Measurements from ENCODE around the gene GABRB2.

The GABRB2 gene

GRCh38 chr5:161311965-161312364 lies 234.6 kb downstream of the GABRB2 start:
- H3K27ac ChIP-seq (ENCODE audit: low read depth, low read length, poor library complexity, severe bottlenecking): no peak overlapping the region
- H3K9ac ChIP-seq (ENCODE audit: low read length): no peak overlapping the region
- no peak overlapping the region for H2AFZ ChIP-seq (ENCODE audit: low read length)
- H3K79me2 ChIP-seq (ENCODE audit: insufficient read depth, low read length): no peaks in the 10 kb centered on the region
- H3K27me3 ChIP-seq (ENCODE audit: insufficient read depth, low read length): no peaks in the 10 kb centered on the region
- no peaks in the 10 kb centered on the region for H3K4me1 ChIP-seq (ENCODE audit: insufficient read depth, low read length, severe bottlenecking)
- no peaks in the 10 kb centered on the region for H4K20me1 ChIP-seq (ENCODE audit: insufficient read depth, low read length)
- H3K9me2 ChIP-seq (ENCODE audit: low read depth, low read length): no peaks in the 10 kb centered on the region
- no peaks in the 10 kb centered on the region for H3F3A ChIP-seq (ENCODE audit: insufficient read depth, low read length)
- H3K4me2 ChIP-seq (ENCODE audit: low read length): no peak overlapping the region
- TF ChIP-seq EZH2 (IDR thresholded peaks at IDR 0.05; ENCODE audit: borderline replicate concordance, low read length): no peak
- no peak for TF ChIP-seq CTCF (IDR thresholded peaks at IDR 0.05; ENCODE audit: low read length)
- H3K36me3 ChIP-seq (ENCODE audit: insufficient read depth, low read length): no peaks in the 10 kb centered on the region
- H3K9me3 ChIP-seq (ENCODE audit: low read length): no peaks in the 10 kb centered on the region
- H3K4me3 ChIP-seq (ENCODE audit: low read depth, low read length, poor library complexity, severe bottlenecking): no peak overlapping the region

GRCh38 chr5:161311146-161311708 lies 235.3 kb downstream of the GABRB2 start:
- no peaks in the 10 kb centered on the region for H4K20me1 ChIP-seq (ENCODE audit: insufficient read depth, low read length)
- no peaks in the 10 kb centered on the region for H3K36me3 ChIP-seq (ENCODE audit: insufficient read depth, low read length)
- H3K4me3 ChIP-seq (ENCODE audit: low read depth, low read length, poor library complexity, severe bottlenecking): no peak overlapping the region
- H3K9me3 ChIP-seq (ENCODE audit: low read length): no peaks in the 10 kb centered on the region
- no peak overlapping the region for H3K9ac ChIP-seq (ENCODE audit: low read length)
- H3K4me1 ChIP-seq (ENCODE audit: insufficient read depth, low read length, severe bottlenecking): no peaks in the 10 kb centered on the region
- H2AFZ ChIP-seq (ENCODE audit: low read length): no peak overlapping the region
- H3K79me2 ChIP-seq (ENCODE audit: insufficient read depth, low read length): no peaks in the 10 kb centered on the region
- H3K27ac ChIP-seq (ENCODE audit: low read depth, low read length, poor library complexity, severe bottlenecking): no peak overlapping the region
- no peaks in the 10 kb centered on the region for H3K9me2 ChIP-seq (ENCODE audit: low read depth, low read length)
- H3F3A ChIP-seq (ENCODE audit: insufficient read depth, low read length): no peaks in the 10 kb centered on the region
- no peaks in the 10 kb centered on the region for H3K27me3 ChIP-seq (ENCODE audit: insufficient read depth, low read length)
- H3K4me2 ChIP-seq (ENCODE audit: low read length): no peak overlapping the region
- TF ChIP-seq EZH2 (IDR thresholded peaks at IDR 0.05; ENCODE audit: borderline replicate concordance, low read length) (no peak), CTCF (IDR thresholded peaks at IDR 0.05; ENCODE audit: low read length) (no peak)

- Histone ChIP-seq H3K79me2 (ENCODE audit: insufficient read depth, low read length) (no peaks in the 10 kb centered on the region), H3K9ac (ENCODE audit: low read length) (no peak overlapping the region), H3K9me3 (ENCODE audit: low read length) (no peaks in the 10 kb centered on the region), H3K4me3 (ENCODE audit: low read depth, low read length, poor library complexity, severe bottlenecking) (no peak overlapping the region), H3K9me2 (ENCODE audit: low read depth, low read length) (no peaks in the 10 kb centered on the region), H3K4me1 (ENCODE audit: insufficient read depth, low read length, severe bottlenecking) (no peaks in the 10 kb centered on the region), H3K4me2 (ENCODE audit: low read length) (no peak overlapping the region), H3K27ac (ENCODE audit: low read depth, low read length, poor library complexity, severe bottlenecking) (no peak overlapping the region), H3K36me3 (ENCODE audit: insufficient read depth, low read length) (no peaks in the 10 kb centered on the region), H3F3A (ENCODE audit: insufficient read depth, low read length) (no peaks in the 10 kb centered on the region), H3K27me3 (ENCODE audit: insufficient read depth, low read length) (no peaks in the 10 kb centered on the region), H2AFZ (ENCODE audit: low read length) (no peak overlapping the region), H4K20me1 (ENCODE audit: insufficient read depth, low read length) (no peaks in the 10 kb centered on the region)
- TF ChIP-seq CTCF (IDR thresholded peaks at IDR 0.05; ENCODE audit: low read length) (no peak), EZH2 (IDR thresholded peaks at IDR 0.05; ENCODE audit: borderline replicate concordance, low read length) (no peak)
Measured at GRCh38 chr5:161306351-161306995, 240.1 kb downstream of the GABRB2 start.
